Mesenchymal stem cell (in vitro differentiated cells and primary cell): ENCODE measurements around the gene NPPA.

Experiments
- DNase-seq: peaks from one replicate; pipeline ENCODE4 v3.0.0-alpha.2; 2013
- H2AFZ ChIP-seq: one replicate; pipeline ENCODE4 v1.6.1; 2013; ENCODE audit warnings: low read depth, mild to moderate bottlenecking, control low read depth, inconsistent platforms, low read length, moderate library complexity
- H2AK5ac ChIP-seq: 2 replicates; pipeline ENCODE4 v1.6.1; 2013; ENCODE audit warnings: low read length, moderate library complexity, mild to moderate bottlenecking, inconsistent platforms; ENCODE audit not compliant: severe bottlenecking
- H2BK120ac ChIP-seq: one replicate; pipeline ENCODE4 v1.6.1; 2013; ENCODE audit warnings: low read depth, mild to moderate bottlenecking, inconsistent platforms, low read length, moderate library complexity
- H2BK12ac ChIP-seq, 2 experiments: one replicate each; pipeline ENCODE4 v1.6.1; 2013; ENCODE audit warnings: inconsistent platforms in 2 of 2, low read length in 2 of 2, mild to moderate bottlenecking in 2 of 2, moderate library complexity in 2 of 2, control low read depth in 1 of 2
- H2BK15ac ChIP-seq: one replicate; pipeline ENCODE4 v1.6.1; 2013; ENCODE audit warnings: mild to moderate bottlenecking, low read depth, inconsistent platforms; ENCODE audit not compliant: poor library complexity, severe bottlenecking
- H2BK5ac ChIP-seq: 2 replicates; pipeline ENCODE4 v1.6.1; 2013; ENCODE audit warnings: low read depth, mild to moderate bottlenecking, low read length, control low read depth, inconsistent platforms; ENCODE audit not compliant: poor library complexity, severe bottlenecking
- H3K14ac ChIP-seq, 2 experiments: one replicate each; pipeline ENCODE4 v1.6.1; 2013; ENCODE audit warnings: inconsistent platforms in 2 of 2, low read length in 2 of 2, control low read depth in 1 of 2, mild to moderate bottlenecking in 1 of 2, moderate library complexity in 1 of 2
- H3K18ac ChIP-seq, 2 experiments: one replicate each; pipeline ENCODE4 v1.6.1; 2013; ENCODE audit warnings: inconsistent platforms in 2 of 2, low read length in 2 of 2, control low read depth in 1 of 2, low read depth in 1 of 2, mild to moderate bottlenecking in 1 of 2
- H3K23ac ChIP-seq, 2 experiments: one replicate each; pipeline ENCODE4 v1.6.1; 2013; ENCODE audit warnings: inconsistent platforms in 2 of 2, low read length in 2 of 2, mild to moderate bottlenecking in 2 of 2, moderate library complexity in 2 of 2, control low read depth in 1 of 2
- H3K27ac ChIP-seq: 2 replicates; pipeline ENCODE4 v1.5.1; 2013; ENCODE audit warnings: mild to moderate bottlenecking, moderate library complexity, low read length, control low read depth, inconsistent platforms; ENCODE audit not compliant: poor library complexity, severe bottlenecking
- H3K27me3 ChIP-seq, 2 experiments: 2 replicates each; pipeline versions ENCODE4 v1.6.1 to v1.7.0; 2013; ENCODE audit warnings: low read length in 2 of 2, mild to moderate bottlenecking in 2 of 2, moderate library complexity in 2 of 2, control low read depth in 1 of 2, inconsistent platforms in 1 of 2; ENCODE audit not compliant: control insufficient read depth in 1 of 2, insufficient read depth in 1 of 2
- H3K36me3 ChIP-seq, 2 experiments: 2 replicates each; pipeline versions ENCODE4 v1.6.1 to v1.7.0; 2013; ENCODE audit warnings: low read length in 2 of 2, control low read depth in 1 of 2, inconsistent platforms in 1 of 2, low read depth in 1 of 2, mild to moderate bottlenecking in 1 of 2; ENCODE audit not compliant: insufficient read depth in 2 of 2, control insufficient read depth in 1 of 2
- H3K4ac ChIP-seq, 2 experiments: one replicate each; pipeline ENCODE4 v1.6.1; 2013; ENCODE audit warnings: inconsistent platforms in 2 of 2, low read length in 2 of 2, mild to moderate bottlenecking in 2 of 2, moderate library complexity in 2 of 2, control low read depth in 1 of 2, low read depth in 1 of 2
- H3K4me1 ChIP-seq: 2 replicates; pipeline ENCODE4 v1.6.1; 2013; ENCODE audit warnings: low read depth, low read length, control low read depth; ENCODE audit not compliant: control insufficient read depth, insufficient read depth
- H3K4me2 ChIP-seq: 2 replicates; pipeline ENCODE4 v1.6.1; 2013; ENCODE audit warnings: low read length, mild to moderate bottlenecking, inconsistent platforms; ENCODE audit not compliant: poor library complexity, severe bottlenecking
- H3K4me3 ChIP-seq, 2 experiments: 2 replicates each; pipeline versions ENCODE4 v1.5.1 to v1.7.0; 2013; ENCODE audit warnings: low read length in 2 of 2, mild to moderate bottlenecking in 2 of 2, control low read depth in 1 of 2, low read depth in 1 of 2; ENCODE audit not compliant: insufficient read depth in 1 of 2
- H3K79me1 ChIP-seq: replicated peaks from 2 replicates; pipeline ENCODE4 v1.6.1; 2013; ENCODE audit warnings: mild to moderate bottlenecking, control low read depth, low read length, inconsistent platforms; ENCODE audit not compliant: poor library complexity, severe bottlenecking
- H3K9ac ChIP-seq: 2 replicates; pipeline ENCODE4 v1.7.0; 2013; ENCODE audit warnings: mild to moderate bottlenecking, low read length, moderate library complexity
- H3K9me3 ChIP-seq: 2 replicates; pipeline ENCODE4 v1.7.0; 2013; ENCODE audit warnings: mild to moderate bottlenecking, low read length; ENCODE audit not compliant: control insufficient read depth
- H4K8ac ChIP-seq: one replicate; pipeline ENCODE4 v1.6.1; 2013; ENCODE audit warnings: inconsistent platforms, mild to moderate bottlenecking, low read length, moderate library complexity
- H4K91ac ChIP-seq: one replicate; pipeline ENCODE4 v1.6.1; 2013; ENCODE audit warnings: mild to moderate bottlenecking, low read length, inconsistent platforms
- WGBS: methylation state at CpG from one replicate; pipeline ENCODE4 v1.1.7; 2013; ENCODE audit warnings: mixed read lengths; 5-methylcytosine and 5-hydroxymethylcytosine counted together

The NPPA gene

DNA sequence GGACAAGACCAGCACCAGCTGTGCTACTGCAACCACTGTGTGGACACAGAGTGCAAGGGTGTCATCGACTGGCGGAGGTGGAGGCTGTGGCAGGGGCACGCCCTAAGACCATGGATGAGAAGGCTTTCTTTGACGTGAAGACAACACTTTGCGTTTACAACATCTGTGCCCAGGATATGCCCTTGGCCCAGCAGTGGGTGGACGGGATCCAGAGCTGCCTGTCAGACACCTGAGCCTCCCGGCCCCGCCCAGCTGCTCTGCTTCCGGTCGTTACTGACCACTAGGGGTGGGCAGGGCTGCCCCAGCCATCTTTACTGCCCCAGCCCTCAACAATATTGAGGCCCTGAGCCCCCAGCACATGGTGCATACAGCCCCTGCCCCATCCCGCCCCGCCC, 32.6 kb upstream of the NPPA start:
- no peak overlapping the region for H3K4ac ChIP-seq
- no peak overlapping the region for H2BK5ac ChIP-seq
- H2BK15ac ChIP-seq = no peak overlapping the region
- H3K4me2 ChIP-seq = no peak overlapping the region
- DNase-seq = no peak
- no peak overlapping the region for H3K27ac ChIP-seq
- peaks cover 41 to 68% of the 10 kb centered on the region in 2 experiments for H3K27me3 ChIP-seq
- H3K4me1 ChIP-seq = peaks cover 8% of the 10 kb centered on the region
- no peak overlapping the region for H3K9ac ChIP-seq
- H3K23ac ChIP-seq = no peak overlapping the region
- H4K91ac ChIP-seq = no peak overlapping the region
- H3K79me1 ChIP-seq = no peaks in the 10 kb centered on the region
- H2AFZ ChIP-seq = no peak overlapping the region
- no peak overlapping the region for H2BK12ac ChIP-seq
- no peaks in the 10 kb centered on the region for H3K9me3 ChIP-seq
- H3K14ac ChIP-seq = no peak overlapping the region
- no peak overlapping the region for H3K18ac ChIP-seq
- H2BK120ac ChIP-seq = no peak overlapping the region
- no peaks in the 10 kb centered on the region for H3K36me3 ChIP-seq
- no peak overlapping the region for H2AK5ac ChIP-seq
- no peak overlapping the region for H4K8ac ChIP-seq
- WGBS = 75% methylated on average over 12 of the region's 12 CpGs
- H3K4me3 ChIP-seq = no peak overlapping the region

DNA sequence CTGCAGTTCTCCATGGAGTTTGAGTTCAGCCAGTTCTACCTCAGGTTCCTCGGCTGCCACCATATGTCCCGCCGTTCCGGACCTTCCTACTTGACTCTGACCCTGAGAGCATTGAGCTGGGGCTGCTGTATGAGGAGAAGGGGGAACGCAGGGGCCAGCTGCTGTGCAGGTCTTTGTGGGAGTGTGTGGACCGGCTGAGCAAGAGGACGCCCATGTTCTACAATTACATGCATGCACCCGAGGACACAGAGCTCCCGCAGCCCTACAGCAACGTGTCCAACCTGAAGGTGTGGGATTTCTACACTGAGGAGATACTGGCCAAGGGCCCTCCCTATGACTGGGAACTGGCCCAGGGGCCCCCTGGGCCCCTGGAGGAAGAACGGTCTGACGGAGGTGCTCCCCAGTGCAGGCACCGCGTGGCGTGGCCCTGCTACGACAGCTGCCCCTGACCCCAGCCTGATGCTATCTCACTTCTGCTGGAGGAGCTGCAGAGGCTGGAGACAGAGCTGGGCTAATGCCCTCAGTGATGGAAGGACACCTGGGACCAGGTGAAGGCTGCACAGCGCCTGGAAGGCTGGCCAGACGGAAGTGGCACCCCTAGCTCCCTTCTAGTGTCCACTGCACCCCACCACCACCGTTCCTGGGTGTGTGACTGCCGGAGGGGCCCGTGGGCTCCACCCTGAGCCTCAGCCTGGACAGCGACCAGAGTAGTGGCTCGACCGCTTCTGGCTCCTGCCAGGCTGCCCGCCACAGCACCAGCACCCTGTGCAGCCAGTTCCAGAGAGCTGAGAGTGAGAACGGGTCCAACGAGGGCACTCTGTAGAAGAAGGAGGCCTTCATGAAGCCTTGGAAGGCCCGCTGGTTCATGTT, 32.0 kb upstream of the NPPA start:
- H3K4me3 ChIP-seq = no peak overlapping the region
- H3K14ac ChIP-seq = no peak overlapping the region
- no peak overlapping the region for H3K4me2 ChIP-seq
- no peak for DNase-seq
- WGBS = 90% methylated on average over 28 of the region's 28 CpGs
- no peak overlapping the region for H4K8ac ChIP-seq
- peaks cover 8% of the 10 kb centered on the region for H3K4me1 ChIP-seq
- H3K9ac ChIP-seq = no peak overlapping the region
- no peak overlapping the region for H4K91ac ChIP-seq
- no peak overlapping the region for H3K23ac ChIP-seq
- H2AFZ ChIP-seq = no peak overlapping the region
- no peak overlapping the region for H2AK5ac ChIP-seq
- no peak overlapping the region for H3K4ac ChIP-seq
- no peak overlapping the region for H2BK12ac ChIP-seq
- no peak overlapping the region for H2BK120ac ChIP-seq
- no peaks in the 10 kb centered on the region for H3K79me1 ChIP-seq
- H3K36me3 ChIP-seq = no peaks in the 10 kb centered on the region
- peaks cover 41 to 74% of the 10 kb centered on the region in 2 experiments for H3K27me3 ChIP-seq
- no peak overlapping the region for H3K27ac ChIP-seq
- no peak overlapping the region for H2BK15ac ChIP-seq
- no peak overlapping the region for H2BK5ac ChIP-seq
- H3K9me3 ChIP-seq = no peaks in the 10 kb centered on the region
- H3K18ac ChIP-seq = no peak overlapping the region

DNA sequence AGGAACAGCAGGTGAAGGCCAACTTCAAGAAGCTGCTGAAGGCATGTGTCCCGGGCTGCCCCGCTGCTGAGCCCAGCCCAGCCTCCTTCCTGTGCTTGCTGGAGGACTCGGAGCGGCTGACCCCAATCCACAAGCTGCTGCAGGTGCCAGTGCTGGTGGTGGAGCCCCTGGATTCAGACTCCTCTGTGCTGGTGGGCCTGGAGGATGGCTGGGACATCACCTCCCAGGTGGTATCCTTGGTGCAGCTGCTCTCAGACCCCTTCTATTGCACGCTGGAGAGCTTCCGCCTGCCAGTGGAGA, 31.3 kb upstream of the NPPA start:
- no peak overlapping the region for H3K23ac ChIP-seq
- no peak overlapping the region for H3K4me3 ChIP-seq
- H2AK5ac ChIP-seq = no peak overlapping the region
- H3K9me3 ChIP-seq = no peaks in the 10 kb centered on the region
- H3K27ac ChIP-seq = no peak overlapping the region
- H2BK12ac ChIP-seq = no peak overlapping the region
- H3K9ac ChIP-seq = no peak overlapping the region
- H2AFZ ChIP-seq = no peak overlapping the region
- H4K91ac ChIP-seq = no peak overlapping the region
- DNase-seq = no peak
- no peaks in the 10 kb centered on the region for H3K36me3 ChIP-seq
- 84% methylated on average over 6 of the region's 6 CpGs for WGBS
- H2BK120ac ChIP-seq = no peak overlapping the region
- peaks cover 41 to 81% of the 10 kb centered on the region in 2 experiments for H3K27me3 ChIP-seq
- no peak overlapping the region for H3K14ac ChIP-seq
- no peak overlapping the region for H3K4me2 ChIP-seq
- peaks cover 8% of the 10 kb centered on the region for H3K4me1 ChIP-seq
- no peak overlapping the region for H3K18ac ChIP-seq
- no peaks in the 10 kb centered on the region for H3K79me1 ChIP-seq
- H4K8ac ChIP-seq = no peak overlapping the region
- H2BK15ac ChIP-seq = no peak overlapping the region
- no peak overlapping the region for H3K4ac ChIP-seq
- no peak overlapping the region for H2BK5ac ChIP-seq

DNA sequence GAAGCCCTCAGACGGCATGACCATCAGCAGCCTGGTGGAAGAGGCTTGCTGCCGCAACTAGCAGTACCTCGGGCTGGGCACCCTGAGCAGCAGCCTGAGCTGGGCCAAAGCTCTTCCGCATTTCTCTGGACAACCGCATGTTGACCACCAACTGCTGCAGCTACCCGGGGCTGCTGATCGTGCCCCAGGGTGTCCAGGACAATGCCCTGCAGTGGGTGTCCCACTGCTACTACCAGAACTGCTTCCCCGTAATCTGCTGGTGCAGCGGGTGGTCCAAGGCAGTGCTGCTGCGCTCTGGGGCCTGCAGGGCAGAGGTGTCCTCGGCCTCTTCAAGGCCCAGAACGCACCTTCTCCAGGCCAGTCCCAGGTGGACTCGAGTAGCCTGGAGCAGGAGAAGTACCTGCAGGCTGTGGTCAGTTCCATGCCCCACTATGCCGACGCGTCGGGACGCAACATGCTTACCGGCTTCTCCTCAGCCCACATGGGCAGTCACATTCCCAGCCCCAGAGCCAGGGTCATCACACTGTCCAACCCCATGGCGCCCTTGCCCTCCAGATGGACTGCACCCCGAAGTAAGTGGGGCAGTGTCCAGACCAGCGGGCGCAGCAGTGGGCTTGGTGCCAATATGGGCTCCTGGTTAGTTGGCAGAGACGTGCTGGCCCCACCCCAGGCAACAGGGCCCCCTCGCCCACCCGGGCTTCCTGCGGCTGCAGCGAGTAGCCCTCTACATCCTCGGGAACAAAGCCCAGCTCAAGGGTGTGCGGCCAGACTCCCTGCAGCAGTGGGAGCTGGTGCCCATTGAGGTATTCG, 30.7 kb upstream of the NPPA start:
- no peaks in the 10 kb centered on the region for H3K36me3 ChIP-seq
- DNase-seq = no peak
- no peak overlapping the region for H3K4me3 ChIP-seq
- no peak overlapping the region for H2BK120ac ChIP-seq
- no peak overlapping the region for H3K4me2 ChIP-seq
- no peak overlapping the region for H2AK5ac ChIP-seq
- no peak overlapping the region for H3K23ac ChIP-seq
- no peak overlapping the region for H4K91ac ChIP-seq
- no peaks in the 10 kb centered on the region for H3K9me3 ChIP-seq
- peaks cover 36 to 83% of the 10 kb centered on the region in 2 experiments for H3K27me3 ChIP-seq
- no peak overlapping the region for H3K14ac ChIP-seq
- H4K8ac ChIP-seq = no peak overlapping the region
- H2BK5ac ChIP-seq = no peak overlapping the region
- H2BK15ac ChIP-seq = no peak overlapping the region
- H2AFZ ChIP-seq = no peak overlapping the region
- H2BK12ac ChIP-seq = no peak overlapping the region
- H3K27ac ChIP-seq = no peak overlapping the region
- no peaks in the 10 kb centered on the region for H3K79me1 ChIP-seq
- H3K18ac ChIP-seq = no peak overlapping the region
- 88% methylated on average over 31 of the region's 31 CpGs for WGBS
- no peak overlapping the region for H3K9ac ChIP-seq
- peaks cover 6% of the 10 kb centered on the region for H3K4me1 ChIP-seq
- H3K4ac ChIP-seq = no peak overlapping the region
